Adrenal gland (tissue), 5 donors: Measurements from ENCODE around the gene TOMM20.

Source experiments
- POLR2A ChIP-seq, 2 donors: fragments of 450-650 bp; IDR thresholded peaks; one replicate each; pipeline ENCODE4 v1.6.1; 2017; ENCODE audit warnings: antibody characterized with exemption in 2 of 2, mild to moderate bottlenecking in 2 of 2, moderate library complexity in 1 of 2
- TF ChIP-seq, protein P1 (sequence below), 6 experiments: fragments of 450-650 bp in 4 of 6; fragments of 200-600 bp in 2 of 6; sonication (generic) in 1 of 6; IDR thresholded peaks; 1 replicate in 5 of 6; 2 replicates in 1 of 6; pipeline versions ENCODE4 v1.5.1 to v1.8.0; 2016 to 2021; ENCODE audit warnings: antibody characterized with exemption in 6 of 6, mild to moderate bottlenecking in 2 of 6, moderate library complexity in 1 of 6
- donor health status: DM: no; HTN: no; CAD: no.

DNA sequence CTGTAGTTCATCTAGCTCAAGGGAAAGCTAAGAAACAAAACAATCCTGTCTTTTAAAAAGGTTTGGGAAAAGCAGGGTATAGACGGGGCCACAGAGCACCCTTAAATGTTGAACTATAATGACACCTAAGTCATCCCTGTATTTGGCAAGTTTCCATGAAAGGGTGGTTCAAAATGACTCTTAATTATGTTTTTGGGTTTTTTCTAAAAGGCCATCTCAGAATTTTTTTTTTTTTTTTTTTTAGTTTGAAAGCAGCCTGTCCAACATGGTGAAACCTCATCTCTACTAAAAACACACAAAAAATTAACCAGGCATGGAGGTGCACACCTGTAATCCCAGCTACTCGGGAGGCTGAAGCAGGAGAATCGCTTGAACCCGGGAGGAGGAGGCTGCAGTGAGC, 22.2 kb downstream of the TOMM20 start:
- TF ChIP-seq, protein P1, sequence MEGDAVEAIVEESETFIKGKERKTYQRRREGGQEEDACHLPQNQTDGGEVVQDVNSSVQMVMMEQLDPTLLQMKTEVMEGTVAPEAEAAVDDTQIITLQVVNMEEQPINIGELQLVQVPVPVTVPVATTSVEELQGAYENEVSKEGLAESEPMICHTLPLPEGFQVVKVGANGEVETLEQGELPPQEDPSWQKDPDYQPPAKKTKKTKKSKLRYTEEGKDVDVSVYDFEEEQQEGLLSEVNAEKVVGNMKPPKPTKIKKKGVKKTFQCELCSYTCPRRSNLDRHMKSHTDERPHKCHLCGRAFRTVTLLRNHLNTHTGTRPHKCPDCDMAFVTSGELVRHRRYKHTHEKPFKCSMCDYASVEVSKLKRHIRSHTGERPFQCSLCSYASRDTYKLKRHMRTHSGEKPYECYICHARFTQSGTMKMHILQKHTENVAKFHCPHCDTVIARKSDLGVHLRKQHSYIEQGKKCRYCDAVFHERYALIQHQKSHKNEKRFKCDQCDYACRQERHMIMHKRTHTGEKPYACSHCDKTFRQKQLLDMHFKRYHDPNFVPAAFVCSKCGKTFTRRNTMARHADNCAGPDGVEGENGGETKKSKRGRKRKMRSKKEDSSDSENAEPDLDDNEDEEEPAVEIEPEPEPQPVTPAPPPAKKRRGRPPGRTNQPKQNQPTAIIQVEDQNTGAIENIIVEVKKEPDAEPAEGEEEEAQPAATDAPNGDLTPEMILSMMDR (IDR thresholded peaks at IDR 0.05), result no peak
- TF ChIP-seq POLR2A (IDR thresholded peaks at IDR 0.05), result no peak
